HEK293T (cell line): Measurements from ENCODE around the gene ELF2.

Experiments used
- ARNT ChIP-seq: fragments of 450-650 bp; IDR thresholded peaks from 2 replicates; pipeline ENCODE4 v1.6.1; 2017; ENCODE audit warnings: mild to moderate bottlenecking
- FOXA1 ChIP-seq: fragments of 450-650 bp; IDR thresholded peaks from 2 replicates; pipeline ENCODE4 v1.6.1; 2016; ENCODE audit warnings: mild to moderate bottlenecking
- FOXM1 ChIP-seq: fragments of 450-650 bp; IDR thresholded peaks from 2 replicates; pipeline ENCODE4 v1.6.1; 2017; ENCODE audit warnings: mild to moderate bottlenecking, borderline replicate concordance
- HDGF ChIP-seq: fragments of 450-650 bp; IDR thresholded peaks from 2 replicates; pipeline ENCODE4 v1.6.1; 2017; ENCODE audit warnings: antibody characterized with exemption, borderline replicate concordance
- L3MBTL2 ChIP-seq: fragments of 450-650 bp; conservative IDR thresholded peaks from 2 replicates; pipeline ENCODE4 v1.6.1; 2016; ENCODE audit warnings: mild to moderate bottlenecking
- LEF1 ChIP-seq: fragments of 450-650 bp; IDR thresholded peaks from 2 replicates; pipeline ENCODE4 v1.6.1; 2017; ENCODE audit warnings: mild to moderate bottlenecking, borderline replicate concordance
- SP1 ChIP-seq: fragments of 450-650 bp; IDR thresholded peaks from 2 replicates; pipeline ENCODE4 v1.6.1; 2017
- TARDBP ChIP-seq: fragments of 450-650 bp; IDR thresholded peaks from 2 replicates; pipeline ENCODE4 v1.6.1; 2016

GRCh38 chr4:139189417-139189749 lies 12.4 kb upstream of the ELF2 start:
- TF ChIP-seq HDGF, result no peak
- no peak for TF ChIP-seq FOXA1
- TF ChIP-seq TARDBP, result no peak
- no peak for TF ChIP-seq LEF1
- TF ChIP-seq L3MBTL2, result no peak
- no peak for TF ChIP-seq ARNT
- TF ChIP-seq FOXM1, result no peak
- no peak for TF ChIP-seq SP1
